GM23338 (cell line): ENCODE data around the gene ABI3. TPM values are rescaled to one million over a fixed set of nuclear protein-coding genes. Genes with fewer than 3 reads are reported as not detected.

Experiments used
- ATAC-seq: fragments of 200-7000 bp; cut with Tn5 transposase; 3 replicates; pipeline ENCODE4 v1.9.1; 2020
- DNase-seq: peaks from one replicate; pipeline ENCODE4 v3.0.0-alpha.2; 2015; ENCODE audit warnings: low spot score
- H2AFZ ChIP-seq: fragments of 200-600 bp; sonication (generic); 2 replicates; pipeline ENCODE4 v1.8.0; 2016; ENCODE audit warnings: antibody characterized with exemption, mild to moderate bottlenecking, moderate library complexity
- H3F3A ChIP-seq: fragments of 200-600 bp; sonication (generic); replicated peaks from 2 replicates; pipeline ENCODE4 v1.8.0; 2017; ENCODE audit warnings: antibody characterized with exemption, mixed run types, low read depth
- H3K27ac ChIP-seq: fragments of 200-600 bp; sonication (generic); 2 replicates; pipeline ENCODE4 v1.6.1; 2016; ENCODE audit warnings: low read depth
- H3K27me3 ChIP-seq: fragments of 200-600 bp; sonication (generic); 2 replicates; pipeline ENCODE4 v1.8.0; 2016; ENCODE audit warnings: mild to moderate bottlenecking, mixed run types, moderate library complexity; ENCODE audit not compliant: insufficient read depth
- H3K36me3 ChIP-seq: fragments of 200-600 bp; sonication (generic); 2 replicates; pipeline ENCODE4 v1.8.0; 2016; ENCODE audit warnings: mild to moderate bottlenecking; ENCODE audit not compliant: insufficient read depth
- H3K4me1 ChIP-seq: fragments of 200-600 bp; sonication (generic); 2 replicates; pipeline ENCODE4 v1.8.0; 2016; ENCODE audit warnings: mild to moderate bottlenecking, moderate library complexity; ENCODE audit not compliant: insufficient read depth
- H3K4me2 ChIP-seq: fragments of 200-600 bp; sonication (generic); 2 replicates; pipeline ENCODE4 v1.7.1; 2017; ENCODE audit warnings: mixed run types
- H3K4me3 ChIP-seq: fragments of 200-600 bp; sonication (generic); 2 replicates; pipeline ENCODE4 v1.6.1; 2016; ENCODE audit warnings: mixed run types
- H3K79me2 ChIP-seq: fragments of 200-600 bp; sonication (generic); replicated peaks from 2 replicates; pipeline ENCODE4 v1.8.0; 2017; ENCODE audit warnings: mild to moderate bottlenecking; ENCODE audit not compliant: insufficient read depth
- H3K9me2 ChIP-seq: fragments of 200-600 bp; sonication (generic); 2 replicates; pipeline ENCODE4 v1.8.0; 2017; ENCODE audit not compliant: insufficient read depth
- H4K20me1 ChIP-seq: fragments of 200-600 bp; sonication (generic); replicated peaks from 2 replicates; pipeline ENCODE4 v1.8.0; 2017; ENCODE audit warnings: mild to moderate bottlenecking; ENCODE audit not compliant: insufficient read depth
- H3K27ac Mint-ChIP-seq: 2 replicates; pipeline ENCODE4 v1.8.0; 2020; ENCODE audit warnings: inconsistent platforms, mild to moderate bottlenecking, moderate library complexity, mixed read lengths
- H3K27me3 Mint-ChIP-seq: 3 replicates; pipeline ENCODE4 v1.8.0; 2022; ENCODE audit warnings: low read depth, mild to moderate bottlenecking, moderate library complexity, mixed read lengths, inconsistent platforms; ENCODE audit not compliant: insufficient read depth, poor library complexity
- H3K36me3 Mint-ChIP-seq: 3 replicates; pipeline ENCODE4 v1.8.0; 2021; ENCODE audit warnings: low read depth, mild to moderate bottlenecking, inconsistent platforms, moderate library complexity, mixed read lengths
- H3K4me1 Mint-ChIP-seq: 3 replicates; pipeline ENCODE4 v1.8.0; 2020; ENCODE audit warnings: mild to moderate bottlenecking, inconsistent platforms, mixed read lengths
- H3K4me3 Mint-ChIP-seq: 3 replicates; pipeline ENCODE4 v1.8.0; 2021; ENCODE audit warnings: moderate library complexity, mild to moderate bottlenecking, inconsistent platforms, mixed read lengths
- H3K9me3 Mint-ChIP-seq: 3 replicates; pipeline ENCODE4 v1.8.0; 2020; ENCODE audit warnings: moderate library complexity, mild to moderate bottlenecking, inconsistent platforms, mixed read lengths
- EZH2 ChIP-seq: fragments of 200-600 bp; sonication (generic); IDR thresholded peaks from one replicate; pipeline ENCODE4 v1.8.0; 2017; ENCODE audit warnings: antibody characterized with exemption, mild to moderate bottlenecking, low read depth; ENCODE audit not compliant: unreplicated experiment
- EZH2phosphoT487 ChIP-seq: fragments of 200-600 bp; sonication (generic); IDR thresholded peaks from one replicate; pipeline ENCODE4 v1.8.1; 2018; ENCODE audit warnings: antibody characterized with exemption; ENCODE audit not compliant: unreplicated experiment
- JUNB ChIP-seq: IDR thresholded peaks from one replicate; pipeline ENCODE4 v1.6.1; 2016; ENCODE audit warnings: antibody characterized with exemption; ENCODE audit not compliant: unreplicated experiment
- POLR2AphosphoS5 ChIP-seq: IDR thresholded peaks from 2 replicates; pipeline ENCODE4 v1.6.1; 2016; ENCODE audit warnings: antibody characterized with exemption, low read depth
- ZNF114 ChIP-seq: fragments of 250-450 bp; sonication (Bioruptor Pico); IDR thresholded peaks from 2 replicates; pipeline ENCODE4 v1.5.0; 2020; ENCODE audit warnings: mild to moderate bottlenecking, moderate library complexity
- ZNF331 ChIP-seq: fragments of 250-450 bp; sonication (Bioruptor Pico); IDR thresholded peaks from 2 replicates; pipeline ENCODE4 v1.5.0; 2020; ENCODE audit warnings: low read depth, mild to moderate bottlenecking, moderate library complexity
- polyA plus RNA-seq: library from polyadenylated mRNA; unstranded; fragments of >200 nt; fragmentation: Nextera tagmentation; extraction: Ambion mirVana; gene quantifications from 2 replicates; pipeline ENCODE4 v1.2.1, GENCODE V29; 2016
- total RNA-seq: library from RNA; depleted of rRNA; stranded (reverse); fragments of >200 nt; shearing (Covaris generic); gene quantifications from 2 replicates; pipeline ENCODE4 v1.2.3, GENCODE V29; 2014
- TF ChIP-seq, protein P1 (sequence below): fragments of 250-450 bp; sonication (Bioruptor Pico); IDR thresholded peaks from 2 replicates; pipeline ENCODE4 v1.5.0; 2020; ENCODE audit warnings: mild to moderate bottlenecking, moderate library complexity
- TF ChIP-seq, protein P2 (sequence below), 2 experiments: fragments of 200-600 bp in 1 of 2; sonication (generic) in 1 of 2; conservative IDR thresholded peaks; 2 replicates each; pipeline versions ENCODE4 v1.5.1 to v1.6.1; 2016 to 2017; ENCODE audit warnings: antibody characterized with exemption in 2 of 2, low read depth in 2 of 2, mild to moderate bottlenecking in 2 of 2, moderate library complexity in 1 of 2
- TF ChIP-seq, protein P3 (sequence below): IDR thresholded peaks from 2 replicates; pipeline ENCODE4 v1.6.1; 2016; ENCODE audit warnings: antibody characterized with exemption

Gene ABI3
- total and polyA plus RNA-seq, 2 experiments from 2014 or later: 1.8 to 3.0 TPM

DNA sequence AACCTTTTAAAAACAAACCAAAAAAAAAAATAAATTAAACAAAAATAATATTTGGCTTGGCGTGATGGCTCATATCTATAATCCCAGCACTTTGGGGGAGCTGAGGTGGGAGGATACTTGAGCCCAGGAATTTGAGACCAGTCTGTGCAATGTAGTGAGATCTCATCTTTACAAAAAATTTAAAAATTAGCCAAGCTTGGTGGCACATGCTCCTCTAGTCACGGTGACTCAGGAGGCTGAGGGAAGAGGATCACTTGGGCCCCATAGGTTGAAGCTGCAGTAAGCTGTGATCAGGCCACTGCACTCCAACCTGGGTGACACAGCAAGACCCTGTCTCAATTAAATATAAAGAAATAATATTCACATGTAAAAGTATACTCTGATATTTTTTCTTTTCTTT, 12.3 kb upstream of the ABI3 start (continued):
- TF ChIP-seq, protein P1, sequence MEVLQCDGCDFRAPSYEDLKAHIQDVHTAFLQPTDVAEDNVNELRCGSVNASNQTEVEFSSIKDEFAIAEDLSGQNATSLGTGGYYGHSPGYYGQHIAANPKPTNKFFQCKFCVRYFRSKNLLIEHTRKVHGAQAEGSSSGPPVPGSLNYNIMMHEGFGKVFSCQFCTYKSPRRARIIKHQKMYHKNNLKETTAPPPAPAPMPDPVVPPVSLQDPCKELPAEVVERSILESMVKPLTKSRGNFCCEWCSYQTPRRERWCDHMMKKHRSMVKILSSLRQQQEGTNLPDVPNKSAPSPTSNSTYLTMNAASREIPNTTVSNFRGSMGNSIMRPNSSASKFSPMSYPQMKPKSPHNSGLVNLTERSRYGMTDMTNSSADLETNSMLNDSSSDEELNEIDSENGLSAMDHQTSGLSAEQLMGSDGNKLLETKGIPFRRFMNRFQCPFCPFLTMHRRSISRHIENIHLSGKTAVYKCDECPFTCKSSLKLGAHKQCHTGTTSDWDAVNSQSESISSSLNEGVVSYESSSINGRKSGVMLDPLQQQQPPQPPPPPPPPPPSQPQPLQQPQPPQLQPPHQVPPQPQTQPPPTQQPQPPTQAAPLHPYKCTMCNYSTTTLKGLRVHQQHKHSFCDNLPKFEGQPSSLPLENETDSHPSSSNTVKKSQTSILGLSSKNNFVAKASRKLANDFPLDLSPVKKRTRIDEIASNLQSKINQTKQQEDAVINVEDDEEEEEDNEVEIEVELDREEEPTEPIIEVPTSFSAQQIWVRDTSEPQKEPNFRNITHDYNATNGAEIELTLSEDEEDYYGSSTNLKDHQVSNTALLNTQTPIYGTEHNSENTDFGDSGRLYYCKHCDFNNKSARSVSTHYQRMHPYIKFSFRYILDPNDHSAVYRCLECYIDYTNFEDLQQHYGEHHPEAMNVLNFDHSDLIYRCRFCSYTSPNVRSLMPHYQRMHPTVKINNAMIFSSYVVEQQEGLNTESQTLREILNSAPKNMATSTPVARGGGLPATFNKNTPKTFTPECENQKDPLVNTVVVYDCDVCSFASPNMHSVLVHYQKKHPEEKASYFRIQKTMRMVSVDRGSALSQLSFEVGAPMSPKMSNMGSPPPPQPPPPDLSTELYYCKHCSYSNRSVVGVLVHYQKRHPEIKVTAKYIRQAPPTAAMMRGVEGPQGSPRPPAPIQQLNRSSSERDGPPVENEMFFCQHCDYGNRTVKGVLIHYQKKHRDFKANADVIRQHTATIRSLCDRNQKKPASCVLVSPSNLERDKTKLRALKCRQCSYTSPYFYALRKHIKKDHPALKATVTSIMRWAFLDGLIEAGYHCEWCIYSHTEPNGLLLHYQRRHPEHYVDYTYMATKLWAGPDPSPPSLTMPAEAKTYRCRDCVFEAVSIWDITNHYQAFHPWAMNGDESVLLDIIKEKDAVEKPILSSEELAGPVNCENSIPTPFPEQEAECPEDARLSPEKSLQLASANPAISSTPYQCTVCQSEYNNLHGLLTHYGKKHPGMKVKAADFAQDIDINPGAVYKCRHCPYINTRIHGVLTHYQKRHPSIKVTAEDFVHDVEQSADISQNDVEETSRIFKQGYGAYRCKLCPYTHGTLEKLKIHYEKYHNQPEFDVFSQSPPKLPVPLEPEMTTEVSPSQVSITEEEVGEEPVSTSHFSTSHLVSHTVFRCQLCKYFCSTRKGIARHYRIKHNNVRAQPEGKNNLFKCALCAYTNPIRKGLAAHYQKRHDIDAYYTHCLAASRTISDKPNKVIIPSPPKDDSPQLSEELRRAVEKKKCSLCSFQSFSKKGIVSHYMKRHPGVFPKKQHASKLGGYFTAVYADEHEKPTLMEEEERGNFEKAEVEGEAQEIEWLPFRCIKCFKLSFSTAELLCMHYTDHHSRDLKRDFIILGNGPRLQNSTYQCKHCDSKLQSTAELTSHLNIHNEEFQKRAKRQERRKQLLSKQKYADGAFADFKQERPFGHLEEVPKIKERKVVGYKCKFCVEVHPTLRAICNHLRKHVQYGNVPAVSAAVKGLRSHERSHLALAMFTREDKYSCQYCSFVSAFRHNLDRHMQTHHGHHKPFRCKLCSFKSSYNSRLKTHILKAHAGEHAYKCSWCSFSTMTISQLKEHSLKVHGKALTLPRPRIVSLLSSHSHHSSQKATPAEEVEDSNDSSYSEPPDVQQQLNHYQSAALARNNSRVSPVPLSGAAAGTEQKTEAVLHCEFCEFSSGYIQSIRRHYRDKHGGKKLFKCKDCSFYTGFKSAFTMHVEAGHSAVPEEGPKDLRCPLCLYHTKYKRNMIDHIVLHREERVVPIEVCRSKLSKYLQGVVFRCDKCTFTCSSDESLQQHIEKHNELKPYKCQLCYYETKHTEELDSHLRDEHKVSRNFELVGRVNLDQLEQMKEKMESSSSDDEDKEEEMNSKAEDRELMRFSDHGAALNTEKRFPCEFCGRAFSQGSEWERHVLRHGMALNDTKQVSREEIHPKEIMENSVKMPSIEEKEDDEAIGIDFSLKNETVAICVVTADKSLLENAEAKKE (CRISPR knock-in tag): no peak
- TF ChIP-seq, protein P2, sequence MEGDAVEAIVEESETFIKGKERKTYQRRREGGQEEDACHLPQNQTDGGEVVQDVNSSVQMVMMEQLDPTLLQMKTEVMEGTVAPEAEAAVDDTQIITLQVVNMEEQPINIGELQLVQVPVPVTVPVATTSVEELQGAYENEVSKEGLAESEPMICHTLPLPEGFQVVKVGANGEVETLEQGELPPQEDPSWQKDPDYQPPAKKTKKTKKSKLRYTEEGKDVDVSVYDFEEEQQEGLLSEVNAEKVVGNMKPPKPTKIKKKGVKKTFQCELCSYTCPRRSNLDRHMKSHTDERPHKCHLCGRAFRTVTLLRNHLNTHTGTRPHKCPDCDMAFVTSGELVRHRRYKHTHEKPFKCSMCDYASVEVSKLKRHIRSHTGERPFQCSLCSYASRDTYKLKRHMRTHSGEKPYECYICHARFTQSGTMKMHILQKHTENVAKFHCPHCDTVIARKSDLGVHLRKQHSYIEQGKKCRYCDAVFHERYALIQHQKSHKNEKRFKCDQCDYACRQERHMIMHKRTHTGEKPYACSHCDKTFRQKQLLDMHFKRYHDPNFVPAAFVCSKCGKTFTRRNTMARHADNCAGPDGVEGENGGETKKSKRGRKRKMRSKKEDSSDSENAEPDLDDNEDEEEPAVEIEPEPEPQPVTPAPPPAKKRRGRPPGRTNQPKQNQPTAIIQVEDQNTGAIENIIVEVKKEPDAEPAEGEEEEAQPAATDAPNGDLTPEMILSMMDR (conservative IDR thresholded peaks at IDR 0.05; ENCODE audit: low read depth in 2 of 2): no peak
- no peak for TF ChIP-seq ZNF331 (CRISPR knock-in tag)

DNA sequence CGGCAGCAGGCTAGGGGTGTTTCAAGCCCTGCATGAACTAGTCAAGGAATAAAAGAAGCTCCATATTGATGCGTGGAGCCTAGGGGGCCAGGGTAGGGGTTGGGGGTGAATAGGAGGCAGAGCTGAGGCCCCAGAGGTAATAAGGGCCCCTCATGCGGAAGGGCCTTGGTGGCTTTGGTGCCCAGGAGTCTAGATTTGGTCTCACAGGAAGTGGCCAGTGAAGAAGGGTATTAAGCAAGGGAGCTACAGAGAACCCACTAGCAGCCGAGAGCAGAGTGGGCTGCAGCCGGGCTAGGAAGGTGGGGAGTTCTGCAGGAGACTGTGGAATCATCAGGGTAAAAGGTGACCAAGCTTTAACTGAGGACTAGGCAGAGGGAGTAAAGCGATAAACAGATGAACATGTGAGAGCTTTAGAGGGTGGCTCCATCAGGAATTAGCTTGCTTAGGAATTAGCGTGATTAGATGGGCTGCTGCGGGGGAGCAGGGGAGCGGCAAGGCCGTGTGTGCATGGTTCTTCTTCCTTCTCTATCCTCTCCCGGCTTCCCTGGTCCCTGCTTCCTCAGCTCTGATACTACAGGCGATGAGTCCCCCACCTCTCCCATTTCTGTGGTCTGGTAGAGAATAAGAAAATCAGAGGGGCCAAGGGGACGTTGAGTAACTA, 10.0 kb upstream of the ABI3 start:
- Mint-ChIP-seq H3K27ac (no peak overlapping the region), H3K9me3 (no peaks in the 10 kb centered on the region), H3K4me3 (no peak overlapping the region; the same call in 2 of the 3 replicates), H3K27me3 (peaks cover 11% of the 10 kb centered on the region), H3K36me3 (no peaks in the 10 kb centered on the region), H3K4me1 (no peaks in the 10 kb centered on the region)
- Histone ChIP-seq H3F3A (no peaks in the 10 kb centered on the region), H3K36me3 (no peaks in the 10 kb centered on the region), H3K4me3 (no peak overlapping the region), H3K9me2 (0 out of 2 replicates have a peak, but pooled peaks cover 4% of the 10 kb centered on the region), H3K79me2 (no peaks in the 10 kb centered on the region), H4K20me1 (no peaks in the 10 kb centered on the region), H3K27ac (no peak overlapping the region), H3K27me3 (no peaks in the 10 kb centered on the region), H2AFZ (0 out of 2 replicates have a peak overlapping the region, but pooled peaks have one; percentile 28), H3K4me1 (no peaks in the 10 kb centered on the region), H3K4me2 (no peak overlapping the region)
- no peak for ATAC-seq
- DNase-seq: no peak
- TF ChIP-seq ZNF114 (CRISPR knock-in tag) (no peak), EZH2 (no peak), POLR2AphosphoS5 (no peak), JUNB (no peak), EZH2phosphoT487 (no peak)
- TF ChIP-seq, protein P3, sequence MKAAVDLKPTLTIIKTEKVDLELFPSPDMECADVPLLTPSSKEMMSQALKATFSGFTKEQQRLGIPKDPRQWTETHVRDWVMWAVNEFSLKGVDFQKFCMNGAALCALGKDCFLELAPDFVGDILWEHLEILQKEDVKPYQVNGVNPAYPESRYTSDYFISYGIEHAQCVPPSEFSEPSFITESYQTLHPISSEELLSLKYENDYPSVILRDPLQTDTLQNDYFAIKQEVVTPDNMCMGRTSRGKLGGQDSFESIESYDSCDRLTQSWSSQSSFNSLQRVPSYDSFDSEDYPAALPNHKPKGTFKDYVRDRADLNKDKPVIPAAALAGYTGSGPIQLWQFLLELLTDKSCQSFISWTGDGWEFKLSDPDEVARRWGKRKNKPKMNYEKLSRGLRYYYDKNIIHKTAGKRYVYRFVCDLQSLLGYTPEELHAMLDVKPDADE: no peak
- TF ChIP-seq, protein P2 (conservative IDR thresholded peaks at IDR 0.05; ENCODE audit: low read depth in 2 of 2): no peak
